IMR-90 (cell line): ENCODE results near the gene BCL2. TPM values are rescaled to one million over a fixed set of nuclear protein-coding genes. Genes with fewer than 3 reads are reported as not detected.

Experiments
- ATAC-seq: fragments of 200-7000 bp; cut with Tn5 transposase; 2 replicates; pipeline ENCODE4 v1.9.1; 2020; ENCODE audit warnings: low read depth, mild to moderate bottlenecking, moderate library complexity
- BruUV-seq: library from RNA; stranded (reverse); fragments of 400-500 nt; replicated peaks from 2 replicates; lab custom pipeline; 2021; lab: Mats Ljungman, UMichigan
- CTCF ChIA-PET: fragments of 300-600 bp; formaldehyde crosslinking; extraction: SDS; loops from one replicate; lab custom pipeline; 2021; ENCODE audit warnings: antibody characterized with exemption; lab: Yijun Ruan, JAX
- POLR2A ChIA-PET: fragments of 300-600 bp; sonication (Branson Sonifier 250); formaldehyde crosslinking; loops from one replicate; lab custom pipeline; 2022; ENCODE audit warnings: antibody characterized with exemption; ENCODE audit not compliant: unreplicated experiment; lab: Charles Lee
- DNase-seq: peaks from one replicate; pipeline ENCODE4 v3.0.0; 2013
- H2AFZ ChIP-seq: replicated peaks from 2 replicates; pipeline ENCODE3; 2013; ENCODE audit warnings: low read length, mild to moderate bottlenecking; ENCODE audit not compliant: poor library complexity
- H2AK5ac ChIP-seq: 2 replicates; pipeline ENCODE4 v1.6.1; 2013; ENCODE audit warnings: low read depth, low read length, inconsistent platforms
- H2AK9ac ChIP-seq: replicated peaks from 2 replicates; pipeline ENCODE3; 2013; ENCODE audit warnings: mild to moderate bottlenecking, low read depth, low read length, moderate library complexity; ENCODE audit not compliant: poor library complexity
- H2BK120ac ChIP-seq: 2 replicates; pipeline ENCODE4 v1.6.1; 2013; ENCODE audit warnings: low read depth, low read length, inconsistent platforms
- H2BK15ac ChIP-seq: 3 replicates; pipeline ENCODE4 v1.6.1; 2013; ENCODE audit warnings: low read depth, low read length, inconsistent platforms
- H2BK20ac ChIP-seq: 2 replicates; pipeline ENCODE4 v1.6.1; 2013; ENCODE audit warnings: low read depth, mild to moderate bottlenecking, inconsistent platforms, low read length, moderate library complexity
- H2BK5ac ChIP-seq: 2 replicates; pipeline ENCODE4 v1.6.1; 2013; ENCODE audit warnings: mild to moderate bottlenecking, low read depth, low read length, inconsistent platforms; ENCODE audit not compliant: poor library complexity, severe bottlenecking
- H3K14ac ChIP-seq: replicated peaks from 2 replicates; pipeline ENCODE4 v1.6.1; 2013; ENCODE audit warnings: low read depth, low read length, inconsistent platforms
- H3K18ac ChIP-seq: 2 replicates; pipeline ENCODE4 v1.6.1; 2013; ENCODE audit warnings: low read depth, low read length, control low read depth
- H3K23ac ChIP-seq: 2 replicates; pipeline ENCODE4 v1.6.1; 2013; ENCODE audit warnings: low read depth, low read length, inconsistent platforms
- H3K27ac ChIP-seq: 2 replicates; pipeline ENCODE4 v1.5.1; 2013; ENCODE audit warnings: mild to moderate bottlenecking, control low read depth, low read length; ENCODE audit not compliant: insufficient read depth
- H3K27me3 ChIP-seq: 2 replicates; pipeline ENCODE4 v1.6.1; 2013; ENCODE audit warnings: low read length; ENCODE audit not compliant: control insufficient read depth, insufficient read depth
- H3K36me3 ChIP-seq: 2 replicates; pipeline ENCODE4 v1.6.1; 2013; ENCODE audit warnings: low read length, mixed read lengths; ENCODE audit not compliant: control insufficient read depth, insufficient read depth
- H3K4ac ChIP-seq: 2 replicates; pipeline ENCODE4 v1.6.1; 2013; ENCODE audit warnings: low read depth, low read length, inconsistent platforms
- H3K4me1 ChIP-seq: 2 replicates; pipeline ENCODE4 v1.6.1; 2013; ENCODE audit warnings: low read length, mixed read lengths; ENCODE audit not compliant: control insufficient read depth, insufficient read depth
- H3K4me2 ChIP-seq: 2 replicates; pipeline ENCODE4 v1.6.1; 2013; ENCODE audit warnings: low read depth, mild to moderate bottlenecking, control low read depth, low read length, moderate library complexity
- H3K4me3 ChIP-seq: 2 replicates; pipeline ENCODE4 v1.5.1; 2013; ENCODE audit warnings: low read depth, mild to moderate bottlenecking, control low read depth, low read length, moderate library complexity; ENCODE audit not compliant: insufficient read depth
- H3K56ac ChIP-seq: 2 replicates; pipeline ENCODE4 v1.6.1; 2013; ENCODE audit warnings: low read length, inconsistent platforms; ENCODE audit not compliant: insufficient read depth; ENCODE audit errors: extremely low read depth
- H3K79me1 ChIP-seq, 2 experiments: 2 replicates each; pipeline ENCODE4 v1.6.1; 2013; ENCODE audit warnings: low read length in 2 of 2, inconsistent platforms in 1 of 2, low read depth in 1 of 2
- H3K9ac ChIP-seq: 2 replicates; pipeline ENCODE4 v1.6.1; 2013; ENCODE audit warnings: low read depth, low read length, control low read depth
- H3K9me1 ChIP-seq: 2 replicates; pipeline ENCODE4 v1.6.1; 2013; ENCODE audit warnings: low read length, inconsistent platforms; ENCODE audit not compliant: insufficient read depth
- H3K9me3 ChIP-seq: 2 replicates; pipeline ENCODE4 v1.6.1; 2013; ENCODE audit warnings: low read length; ENCODE audit not compliant: control insufficient read depth, insufficient read depth
- H4K20me1 ChIP-seq: 2 replicates; pipeline ENCODE4 v1.6.1; 2013; ENCODE audit warnings: low read length, inconsistent platforms; ENCODE audit not compliant: insufficient read depth
- H4K5ac ChIP-seq: 2 replicates; pipeline ENCODE4 v1.6.1; 2013; ENCODE audit warnings: mild to moderate bottlenecking, low read depth, low read length, control low read depth
- H4K8ac ChIP-seq, 2 experiments: 2 replicates each; pipeline ENCODE4 v1.6.1; 2013; ENCODE audit warnings: low read depth in 2 of 2, low read length in 2 of 2, control low read depth in 1 of 2, inconsistent platforms in 1 of 2
- H4K91ac ChIP-seq: 2 replicates; pipeline ENCODE4 v1.6.1; 2013; ENCODE audit warnings: low read depth, low read length, inconsistent platforms; ENCODE audit not compliant: insufficient read depth
- BHLHE40 ChIP-seq: fragments of 150-350 bp; IDR thresholded peaks from 2 replicates; pipeline ENCODE4 v1.6.1; 2016; ENCODE audit warnings: mild to moderate bottlenecking, low read depth, low read length
- CEBPB ChIP-seq: IDR thresholded peaks from 2 replicates; pipeline ENCODE4 v1.6.1; 2012; ENCODE audit warnings: low read depth, low read length, improper control_type of control experiment
- CHD1 ChIP-seq: IDR thresholded peaks from 2 replicates; pipeline ENCODE4 v1.6.1; 2012; ENCODE audit warnings: low read depth, low read length, improper control_type of control experiment
- ELK1 ChIP-seq: fragments of 150-350 bp; IDR thresholded peaks from 2 replicates; pipeline ENCODE4 v1.6.1; 2016; ENCODE audit warnings: low read depth, mild to moderate bottlenecking, low read length, moderate library complexity, borderline replicate concordance
- FOS ChIP-seq: fragments of 150-350 bp; IDR thresholded peaks from 2 replicates; pipeline ENCODE4 v1.6.1; 2016; ENCODE audit warnings: low read depth, low read length
- MAFK ChIP-seq: IDR thresholded peaks from 2 replicates; pipeline ENCODE4 v1.6.1; 2012; ENCODE audit warnings: low read depth, low read length, improper control_type of control experiment
- MAZ ChIP-seq: IDR thresholded peaks from 2 replicates; pipeline ENCODE4 v1.6.1; 2012; ENCODE audit warnings: low read depth, mild to moderate bottlenecking, low read length, improper control_type of control experiment, moderate library complexity, borderline replicate concordance
- MXI1 ChIP-seq: IDR thresholded peaks from 2 replicates; pipeline ENCODE4 v1.6.1; 2012; ENCODE audit warnings: low read depth, mild to moderate bottlenecking, low read length, moderate library complexity, borderline replicate concordance
- NFE2L2 ChIP-seq: fragments of 150-350 bp; IDR thresholded peaks from 2 replicates; pipeline ENCODE4 v1.6.1; 2016; ENCODE audit warnings: low read depth, mild to moderate bottlenecking, low read length
- POLR2A ChIP-seq: IDR thresholded peaks from 2 replicates; pipeline ENCODE4 v1.6.1; 2012; ENCODE audit warnings: mild to moderate bottlenecking, low read depth, low read length
- RAD21 ChIP-seq: IDR thresholded peaks from 2 replicates; pipeline ENCODE4 v1.6.1; 2012; ENCODE audit warnings: low read length, improper control_type of control experiment
- RCOR1 ChIP-seq: IDR thresholded peaks from 2 replicates; pipeline ENCODE4 v1.6.1; 2012; ENCODE audit warnings: mild to moderate bottlenecking, low read length, improper control_type of control experiment; ENCODE audit not compliant: insufficient replicate concordance
- RFX5 ChIP-seq: IDR thresholded peaks from 2 replicates; pipeline ENCODE4 v1.8.0; 2012; ENCODE audit warnings: low read depth, mild to moderate bottlenecking, low read length, moderate library complexity
- SMC3 ChIP-seq: fragments of 150-350 bp; IDR thresholded peaks from 2 replicates; pipeline ENCODE4 v1.6.1; 2016; ENCODE audit warnings: low read depth, mild to moderate bottlenecking, antibody characterized with exemption, low read length, moderate library complexity
- USF2 ChIP-seq: fragments of 150-350 bp; IDR thresholded peaks from 2 replicates; pipeline ENCODE4 v1.6.1; 2017; ENCODE audit warnings: mild to moderate bottlenecking, antibody characterized with exemption, low read length, low read depth
- WGBS, 2 experiments: methylation state at CpG; one replicate each; pipeline versions ENCODE4 v1.1.5 to v1.1.7; 2013; ENCODE audit warnings: missing lambda C conversion rate in 2 of 2; ENCODE audit not compliant: insufficient read length in 1 of 2; ENCODE audit errors: extremely low coverage in 2 of 2; 5-methylcytosine and 5-hydroxymethylcytosine counted together
- dilution Hi-C: fragments of 300-500 bp; cut with HindIII; formaldehyde crosslinking; loops from one replicate; pipeline ENCODE4 v1.14.3; 2018; ENCODE audit warnings: low sequenced_read_pairs; ENCODE audit not compliant: unreplicated experiment
- in situ Hi-C: fragments of 300-500 bp; cut with MboI; formaldehyde crosslinking; loops from 3 replicates; pipeline ENCODE4 v1.14.3; 2019; ENCODE audit warnings: low sequenced_read_pairs, inconsistent platforms, mixed read lengths
- intact Hi-C: fragments of 100-400 bp; cut with micrococcal nuclease; formaldehyde crosslinking; loops from 2 replicates; pipeline ENCODE4 v1.10.0; 2022
- polyA plus RNA-seq, 3 experiments: library from polyadenylated mRNA; depleted of rRNA; stranded (reverse); fragments of >200 nt; gene quantifications; 2 replicates each; pipeline ENCODE4 v1.2.3, GENCODE V29; 2012; ENCODE audit warnings: low replicate concordance in 1 of 3
- total RNA-seq: library from RNA; depleted of rRNA; stranded (reverse); fragments of >200 nt; gene quantifications from 2 replicates; pipeline ENCODE4 v1.2.3, GENCODE V29; 2012
- TF ChIP-seq, protein P1 (sequence below): conservative IDR thresholded peaks from 2 replicates; pipeline ENCODE4 v1.5.1; 2012; ENCODE audit warnings: mild to moderate bottlenecking, low read depth, low read length, improper control_type of control experiment

Gene BCL2
- total and polyA plus RNA-seq, 2 of the 4 experiments (the other 2 are of a cell fraction) = 0.24 to 0.54 TPM

GRCh38 chr18:63085611-63086010, 234.0 kb downstream of the BCL2 start:
- DNase-seq (no peak), ATAC-seq (no peak)
- Histone ChIP-seq H2AFZ (no peak overlapping the region), H2BK20ac (no peak overlapping the region), H3K9me1 (no peaks in the 10 kb centered on the region), H2BK5ac (no peak overlapping the region), H4K8ac (no peak overlapping the region), H3K9ac (no peak overlapping the region), H3K18ac (no peak overlapping the region), H3K4ac (no peak overlapping the region), H4K91ac (no peak overlapping the region), H2AK5ac (no peak overlapping the region), H3K79me1 (no peaks in the 10 kb centered on the region), H2BK15ac (no peak overlapping the region), H4K5ac (no peak overlapping the region), H3K23ac (no peak overlapping the region), H3K4me1 (no peaks in the 10 kb centered on the region), H3K4me2 (no peak overlapping the region), H2AK9ac (no peak overlapping the region), H3K4me3 (no peak overlapping the region), H4K20me1 (no peaks in the 10 kb centered on the region), H3K9me3 (no peaks in the 10 kb centered on the region), H2BK120ac (no peak overlapping the region), H3K56ac (no peak overlapping the region), H3K14ac (no peak overlapping the region), H3K36me3 (no peaks in the 10 kb centered on the region), H3K27me3 (peaks cover 10% of the 10 kb centered on the region), H3K27ac (no peak overlapping the region)
- POLR2A ChIA-PET = interaction anchor here (0.6 kb wide), 1 partner anchor 9 kb away, joined by 4 read pairs; no protein-coding TSS in a partner anchor
- TF ChIP-seq ELK1 (no peak), MAFK (no peak), RFX5 (no peak), POLR2A (no peak), SMC3 (no peak), MXI1 (no peak), MAZ (no peak), CEBPB (no peak), RAD21 (no peak), FOS (no peak), CHD1 (no peak), USF2 (no peak), RCOR1 (no peak), BHLHE40 (no peak), NFE2L2 (no peak)
- TF ChIP-seq, protein P1, sequence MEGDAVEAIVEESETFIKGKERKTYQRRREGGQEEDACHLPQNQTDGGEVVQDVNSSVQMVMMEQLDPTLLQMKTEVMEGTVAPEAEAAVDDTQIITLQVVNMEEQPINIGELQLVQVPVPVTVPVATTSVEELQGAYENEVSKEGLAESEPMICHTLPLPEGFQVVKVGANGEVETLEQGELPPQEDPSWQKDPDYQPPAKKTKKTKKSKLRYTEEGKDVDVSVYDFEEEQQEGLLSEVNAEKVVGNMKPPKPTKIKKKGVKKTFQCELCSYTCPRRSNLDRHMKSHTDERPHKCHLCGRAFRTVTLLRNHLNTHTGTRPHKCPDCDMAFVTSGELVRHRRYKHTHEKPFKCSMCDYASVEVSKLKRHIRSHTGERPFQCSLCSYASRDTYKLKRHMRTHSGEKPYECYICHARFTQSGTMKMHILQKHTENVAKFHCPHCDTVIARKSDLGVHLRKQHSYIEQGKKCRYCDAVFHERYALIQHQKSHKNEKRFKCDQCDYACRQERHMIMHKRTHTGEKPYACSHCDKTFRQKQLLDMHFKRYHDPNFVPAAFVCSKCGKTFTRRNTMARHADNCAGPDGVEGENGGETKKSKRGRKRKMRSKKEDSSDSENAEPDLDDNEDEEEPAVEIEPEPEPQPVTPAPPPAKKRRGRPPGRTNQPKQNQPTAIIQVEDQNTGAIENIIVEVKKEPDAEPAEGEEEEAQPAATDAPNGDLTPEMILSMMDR = no peak
- CTCF ChIA-PET = no interaction called here
- 67% methylated on average over 1 of the region's 5 CpGs; no CpG with 5 or more reads in 1 of the 2 experiments for WGBS, 2 experiments
- in situ Hi-C loops (no loop called here), intact Hi-C loops (no loop called here), dilution Hi-C loops (no loop called here)
- BruUV-seq = no TSS peak
